A673 (cell line): Measurements from ENCODE around the gene ZNRF3. TPM values are rescaled to one million over a fixed set of nuclear protein-coding genes. Genes with fewer than 3 reads are reported as not detected.
"Not testable (repeated sequence)": the region's sequence is repeated elsewhere in the genome, so short reads cannot be mapped to it uniquely, and the experiment has no call there.

Experiments
- BruUV-seq: library from RNA; stranded (reverse); fragments of 400-500 nt; replicated peaks from 2 replicates; lab custom pipeline; 2021; lab: Mats Ljungman, UMichigan
- CTCF ChIA-PET: fragments of 300-600 bp; sonication (Branson Sonifier 250); formaldehyde crosslinking; loops from one replicate; lab custom pipeline; 2022; ENCODE audit warnings: antibody characterized with exemption; lab: Charles Lee
- POLR2A ChIA-PET: fragments of 300-600 bp; sonication (Branson Sonifier 250); formaldehyde crosslinking; loops from one replicate; lab custom pipeline; 2022; ENCODE audit warnings: antibody characterized with exemption; ENCODE audit not compliant: low non-redundant PET; lab: Charles Lee
- DNase-seq: peaks from one replicate; pipeline ENCODE4 v3.0.0-alpha.2; 2015; ENCODE audit warnings: low spot score
- H3K27ac ChIP-seq: fragments of 200-600 bp; sonication (generic); 2 replicates; pipeline ENCODE4 v1.5.1; 2016; ENCODE audit warnings: mixed run types, low read depth, mild to moderate bottlenecking, mixed read lengths, antibody characterized with exemption, low read length; ENCODE audit not compliant: poor library complexity, severe bottlenecking
- H3K27me3 ChIP-seq: fragments of 200-600 bp; sonication (generic); replicated peaks from 2 replicates; pipeline ENCODE4 v1.6.1; 2017; ENCODE audit warnings: mixed run types, low read depth, mild to moderate bottlenecking, mixed read lengths, antibody characterized with exemption, low read length; ENCODE audit not compliant: insufficient read depth, poor library complexity
- H3K36me3 ChIP-seq: fragments of 200-600 bp; sonication (generic); 2 replicates; pipeline ENCODE4 v1.6.1; 2016; ENCODE audit warnings: mixed run types, mild to moderate bottlenecking, mixed read lengths, antibody characterized with exemption, low read length; ENCODE audit not compliant: insufficient read depth, poor library complexity, severe bottlenecking
- H3K4me1 ChIP-seq: fragments of 200-600 bp; sonication (generic); 2 replicates; pipeline ENCODE4 v1.6.1; 2017; ENCODE audit warnings: mixed run types, mild to moderate bottlenecking, mixed read lengths, antibody characterized with exemption, low read length; ENCODE audit not compliant: insufficient read depth, poor library complexity, severe bottlenecking
- H3K4me3 ChIP-seq: fragments of 200-600 bp; sonication (generic); 2 replicates; pipeline ENCODE4 v1.5.1; 2016; ENCODE audit warnings: low read depth, mixed run types, mild to moderate bottlenecking, mixed read lengths, low read length; ENCODE audit not compliant: poor library complexity, severe bottlenecking
- H3K9me3 ChIP-seq: fragments of 200-600 bp; sonication (generic); 2 replicates; pipeline ENCODE4 v1.6.1; 2016; ENCODE audit warnings: mixed run types, low read depth, mild to moderate bottlenecking, mixed read lengths, antibody characterized with exemption, low read length; ENCODE audit not compliant: poor library complexity, severe bottlenecking
- CTCF ChIP-seq: fragments of 300-800, 200-600 bp; sonication (generic); conservative IDR thresholded peaks from 2 replicates; pipeline ENCODE4 v1.5.1; 2017; ENCODE audit warnings: low read depth, mild to moderate bottlenecking, antibody characterized with exemption, low read length, moderate library complexity, mixed read lengths
- EZH2 ChIP-seq: fragments of 200-600 bp; sonication (generic); IDR thresholded peaks from 2 replicates; pipeline ENCODE4 v1.6.1; 2017; ENCODE audit warnings: borderline replicate concordance, low read depth, mild to moderate bottlenecking, mixed read lengths, antibody characterized with exemption, low read length; ENCODE audit not compliant: poor library complexity, severe bottlenecking
- intact Hi-C: fragments of 100-400 bp; cut with micrococcal nuclease; formaldehyde crosslinking; loops from one replicate; pipeline ENCODE4 v1.10.0; 2022; ENCODE audit not compliant: unreplicated experiment
- total RNA-seq: library from RNA; stranded (reverse); gene quantifications from 2 replicates; pipeline ENCODE4 v1.2.3, GENCODE V29; 2021

ZNRF3 gene
- total RNA-seq, 1 experiment from 2014 or later = 11.9 TPM

- Histone ChIP-seq H3K27ac (no peak overlapping the region), H3K4me3 (no peak overlapping the region), H3K4me1 (no peaks in the 10 kb centered on the region), H3K9me3 (no peaks in the 10 kb centered on the region), H3K36me3 (no peaks in the 10 kb centered on the region), H3K27me3 (no peaks in the 10 kb centered on the region)
- intact Hi-C loops = no loop called here
- CTCF ChIA-PET = no interaction called here
- no peak for DNase-seq
- POLR2A ChIA-PET = no interaction called here
- BruUV-seq = no TSS peak
- TF ChIP-seq CTCF (no peak), EZH2 (no peak)
These were observed 44.4 kb upstream of the ZNRF3 start for GRCh38 chr22:28838971-28839370.

- POLR2A ChIA-PET = no interaction called here
- H3K4me1 ChIP-seq = no peaks in the 10 kb centered on the region
- no peaks in the 10 kb centered on the region for H3K27me3 ChIP-seq
- H3K27ac ChIP-seq = no peak overlapping the region
- intact Hi-C loops = no loop called here
- DNase-seq = no peak
- TF ChIP-seq EZH2 = no peak
- TF ChIP-seq CTCF = no peak
- H3K36me3 ChIP-seq = no peaks in the 10 kb centered on the region
- H3K4me3 ChIP-seq = no peak overlapping the region
- CTCF ChIA-PET = no interaction called here
- no TSS peak for BruUV-seq
- H3K9me3 ChIP-seq = no peaks in the 10 kb centered on the region
These were observed 42.3 kb upstream of the ZNRF3 start for GRCh38 chr22:28841111-28841510.

- H3K36me3 ChIP-seq = no peaks in the 10 kb centered on the region
- DNase-seq = no peak
- H3K27me3 ChIP-seq = no peaks in the 10 kb centered on the region
- ChIA-PET CTCF (no interaction called here), POLR2A (no interaction called here)
- no peaks in the 10 kb centered on the region for H3K4me1 ChIP-seq
- no TSS peak for BruUV-seq
- intact Hi-C loops = no loop called here
- no peaks in the 10 kb centered on the region for H3K9me3 ChIP-seq
- no peak overlapping the region for H3K27ac ChIP-seq
- TF ChIP-seq EZH2 (no peak), CTCF (no peak)
- H3K4me3 ChIP-seq = no peak overlapping the region
These were observed 39.7 kb upstream of the ZNRF3 start for GRCh38 chr22:28843633-28844032.

- intact Hi-C loops, DNase-seq, H3K36me3 ChIP-seq, H3K27me3 ChIP-seq, CTCF ChIA-PET, H3K27ac ChIP-seq, H3K4me3 ChIP-seq, POLR2A ChIA-PET, BruUV-seq, H3K9me3 ChIP-seq, H3K4me1 ChIP-seq: not testable (repeated sequence)
These were observed 39.1 kb upstream of the ZNRF3 start for GRCh38 chr22:28844277-28844676.
